ENCODE measurements around the gene BACH2.
"Not testable (repeated sequence)": the region's sequence is repeated elsewhere in the genome, so short reads cannot be mapped to it uniquely, and the experiment has no call there.

BACH2 gene

GRCh38 chr6:90296341-90297114, at the start of gene BACH2:
Gene BACH2, minus strand, starts transcription at chr6:90296843. Its CDS starts 287,999 bp downstream, at chr6:90008844.
- peak; percentile 24 for DNase-seq

GRCh38 chr6:90343576-90343975, 46.9 kb upstream of the BACH2 start:
- DNase-seq, result no peak

- no peak for DNase-seq
Observed at GRCh38 chr6:90338409-90338808, 41.8 kb upstream of the BACH2 start.

- DNase-seq, result no peak
Observed at GRCh38 chr6:90336388-90336947, 39.8 kb upstream of the BACH2 start.

GRCh38 chr6:90333928-90334327, 37.3 kb upstream of the BACH2 start:
- DNase-seq, result no peak

DNA sequence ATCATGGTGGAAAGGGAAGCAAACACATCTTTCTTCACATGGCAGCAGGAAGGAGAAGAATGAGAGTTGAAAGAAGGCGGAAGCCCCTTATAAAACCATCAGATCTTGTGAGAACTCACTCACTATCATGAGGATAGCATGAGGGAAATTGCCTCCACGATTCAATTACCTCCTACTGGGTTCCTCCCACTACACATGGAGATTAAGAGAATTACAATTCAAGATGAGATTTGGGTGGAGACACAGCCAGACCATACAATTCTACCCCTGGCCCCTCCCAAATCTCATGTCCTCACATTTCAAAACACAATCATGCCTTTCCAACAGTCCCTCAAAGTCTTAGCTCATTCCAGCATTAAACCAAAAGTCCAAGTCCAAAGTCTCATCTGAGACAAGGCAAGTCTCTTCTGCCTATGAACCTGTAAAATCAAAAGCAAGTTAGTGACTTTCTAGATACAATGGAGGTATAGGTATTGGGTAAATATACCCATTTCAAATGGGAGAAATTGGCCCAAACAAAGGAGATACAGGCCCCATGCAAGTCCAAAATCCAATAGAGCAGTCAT, 36.4 kb upstream of the BACH2 start:
- DNase-seq, result not testable (repeated sequence)

GRCh38 chr6:90329386-90330077, 32.9 kb upstream of the BACH2 start:
- DNase-seq, result no peak

- DNase-seq, result no peak
Observed at GRCh38 chr6:90328004-90328403, 31.4 kb upstream of the BACH2 start.

DNA sequence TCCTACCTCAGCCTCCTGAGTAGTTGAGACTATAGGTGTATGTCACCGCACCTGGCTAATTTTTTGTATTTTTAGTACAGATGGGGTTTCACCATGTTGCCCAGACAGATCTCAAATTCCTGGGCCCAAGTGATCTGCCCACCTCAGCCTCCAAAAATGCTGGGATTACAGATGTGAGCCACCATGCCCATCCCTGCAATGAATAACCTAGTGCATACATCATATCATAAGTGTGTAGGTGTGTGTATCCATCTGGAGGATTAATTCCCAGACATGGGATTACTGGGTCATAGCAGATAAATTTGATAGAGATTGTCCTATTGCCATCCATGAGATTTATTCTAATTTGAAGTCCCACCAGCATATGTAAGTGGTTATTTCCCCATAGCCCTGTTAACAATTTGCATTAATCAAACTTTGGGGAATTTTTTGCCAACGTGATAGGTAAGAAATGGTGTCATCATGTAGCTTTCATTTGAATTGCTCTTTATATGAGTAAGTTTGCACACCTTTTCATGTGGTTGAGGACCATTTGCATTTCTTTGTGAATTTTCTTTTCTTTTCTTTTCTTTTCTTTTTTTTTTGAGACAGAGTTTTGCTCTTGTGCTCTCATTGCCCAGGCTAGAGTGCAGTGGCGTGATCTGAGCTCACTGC, 29.9 kb upstream of the BACH2 start:
- no peak for DNase-seq

DNA sequence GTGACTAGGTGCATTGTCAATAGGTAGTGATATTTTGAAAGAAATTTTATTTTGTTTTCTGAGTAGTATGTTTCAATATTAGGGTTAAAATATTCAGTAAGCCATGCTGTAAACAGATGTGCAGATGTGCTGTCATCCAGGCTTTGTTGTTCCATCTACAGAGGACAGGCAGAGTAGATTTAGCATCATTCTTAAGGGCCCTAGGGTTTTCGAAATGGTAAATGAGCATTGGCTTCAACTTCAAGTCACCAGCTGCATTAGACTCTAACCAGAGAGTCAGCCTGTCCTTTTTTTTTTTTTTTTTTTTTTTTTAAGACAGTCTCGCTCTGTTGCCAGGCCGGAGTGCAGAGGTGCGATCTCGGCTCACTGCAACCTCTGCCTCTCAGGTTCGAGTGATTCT, 27.1 kb upstream of the BACH2 start:
- DNase-seq, result no peak

DNA sequence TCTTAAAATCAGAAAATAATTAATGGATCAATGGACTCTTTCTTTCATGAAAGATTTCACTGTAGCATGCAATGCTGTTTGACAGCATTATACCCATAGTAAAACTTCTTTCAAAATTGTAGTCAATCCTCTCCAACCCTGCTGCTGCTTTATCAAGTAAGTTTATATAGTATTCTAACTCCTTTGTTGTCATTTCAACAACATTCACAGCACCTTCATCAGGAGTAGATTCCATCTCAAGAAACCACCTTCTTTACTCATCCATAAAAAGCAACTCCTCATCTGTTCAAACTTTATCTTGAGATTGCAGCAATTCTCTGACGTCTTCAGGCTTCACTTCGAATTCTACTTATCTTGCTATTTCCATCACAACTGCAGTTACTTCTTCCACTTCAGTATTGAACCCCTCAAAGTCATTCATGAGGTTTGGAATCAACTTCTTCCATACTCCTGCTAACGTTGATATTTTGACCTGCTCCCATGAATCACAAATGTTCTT, 26.4 kb upstream of the BACH2 start:
- no peak for DNase-seq

DNA sequence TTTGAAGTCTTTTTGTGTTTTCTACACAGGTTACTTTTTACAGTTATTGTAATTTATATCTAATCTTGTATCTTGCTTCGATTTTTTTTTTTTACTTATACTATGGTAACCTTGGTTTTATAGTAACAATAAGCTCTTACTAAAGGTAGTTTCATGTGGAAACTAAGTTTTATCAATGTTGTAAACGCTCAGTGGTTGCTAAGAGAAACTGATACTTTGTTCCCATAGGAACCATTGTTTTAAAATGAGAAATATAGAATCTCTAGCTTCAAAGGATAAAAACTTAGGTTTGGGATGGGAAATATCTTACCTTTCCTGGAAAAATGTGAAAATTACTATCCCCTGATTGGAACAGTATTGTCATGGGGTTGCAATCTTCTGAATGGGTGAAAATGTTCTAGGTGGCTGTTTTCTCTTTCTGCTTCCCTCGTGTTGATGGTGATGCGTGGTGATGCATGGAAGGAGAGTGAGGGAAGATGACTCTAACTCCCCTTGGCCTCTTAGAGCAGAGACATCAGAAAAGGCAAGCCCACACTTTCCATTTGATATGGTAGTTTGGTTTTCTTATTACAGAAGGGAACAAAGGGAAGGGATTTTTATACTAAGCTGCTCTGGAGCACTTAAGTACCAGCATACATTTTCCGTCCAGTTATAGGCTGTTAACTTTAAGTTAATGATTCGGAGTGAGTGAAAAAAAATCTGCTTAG, 23.5 kb upstream of the BACH2 start:
- DNase-seq, result no peak

- DNase-seq, result no peak
Observed at GRCh38 chr6:90319044-90319443, 22.4 kb upstream of the BACH2 start.

DNA sequence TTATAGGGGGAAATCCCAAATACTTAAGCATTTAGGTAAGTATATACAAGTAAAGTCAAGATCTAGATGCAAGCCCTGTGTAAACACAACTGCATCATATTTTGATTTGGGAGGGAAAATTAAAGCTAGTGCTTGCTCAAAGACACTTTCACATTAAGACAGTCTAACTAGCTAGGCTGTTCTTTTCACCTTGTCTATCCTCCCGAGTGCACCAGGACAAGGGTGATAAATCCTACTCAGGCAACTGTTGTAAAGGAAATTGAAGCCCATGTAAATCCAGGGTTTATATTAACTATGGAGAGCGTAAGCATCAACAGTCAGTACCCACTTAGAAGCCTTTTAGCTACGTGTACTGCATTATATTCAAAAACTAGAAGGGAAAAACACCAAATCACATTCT, 19.3 kb upstream of the BACH2 start:
- DNase-seq, result no peak

DNA sequence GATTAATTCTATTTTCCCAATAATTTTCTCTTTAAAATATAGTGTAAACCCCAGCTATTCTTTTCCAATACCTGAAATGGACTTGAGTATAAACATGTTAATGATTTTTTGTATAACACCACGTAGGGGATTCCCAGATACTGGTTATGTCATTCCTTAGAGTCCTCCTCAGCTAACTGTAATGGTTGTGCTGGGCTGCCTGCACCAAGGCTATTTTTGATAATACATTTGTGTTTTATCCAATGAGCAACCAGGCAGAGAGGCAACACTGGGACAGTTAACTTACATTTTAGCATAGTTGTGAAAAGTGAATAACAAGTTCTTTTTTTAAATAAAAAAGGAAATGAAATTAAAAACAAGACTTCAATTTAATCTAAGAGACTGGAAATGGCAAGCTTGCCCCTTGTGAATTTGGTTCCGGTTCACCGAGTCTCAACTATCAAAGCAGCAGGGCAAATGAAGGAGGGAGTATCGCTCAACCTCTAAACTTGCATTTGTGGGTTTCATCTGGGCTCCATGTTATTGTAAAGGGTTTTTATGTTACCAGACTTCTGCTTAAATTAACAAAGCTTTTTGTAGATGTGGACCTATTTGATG, 18.8 kb upstream of the BACH2 start:
- DNase-seq, result no peak

DNA sequence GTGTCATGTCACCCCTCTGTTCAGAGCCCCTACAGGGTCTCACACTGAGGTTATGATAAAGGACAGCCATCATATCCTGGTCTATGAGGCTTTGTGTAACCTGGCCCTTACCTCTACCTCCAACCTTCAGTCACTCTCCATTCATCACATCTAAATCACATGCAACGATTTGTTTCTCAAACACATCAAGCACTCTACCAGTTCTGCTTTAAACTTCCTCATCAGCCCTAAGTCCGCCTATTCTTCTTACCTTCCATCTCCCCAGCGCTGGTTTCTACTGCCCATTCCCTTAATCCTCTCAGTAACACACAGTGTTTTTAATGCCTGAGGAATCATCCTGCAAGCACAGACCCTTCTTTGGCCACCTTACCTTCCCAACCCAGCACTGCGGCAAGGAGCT, 17.9 kb upstream of the BACH2 start:
- no peak for DNase-seq

- DNase-seq, result no peak
Observed at GRCh38 chr6:90311569-90311968, 14.9 kb upstream of the BACH2 start.

DNA sequence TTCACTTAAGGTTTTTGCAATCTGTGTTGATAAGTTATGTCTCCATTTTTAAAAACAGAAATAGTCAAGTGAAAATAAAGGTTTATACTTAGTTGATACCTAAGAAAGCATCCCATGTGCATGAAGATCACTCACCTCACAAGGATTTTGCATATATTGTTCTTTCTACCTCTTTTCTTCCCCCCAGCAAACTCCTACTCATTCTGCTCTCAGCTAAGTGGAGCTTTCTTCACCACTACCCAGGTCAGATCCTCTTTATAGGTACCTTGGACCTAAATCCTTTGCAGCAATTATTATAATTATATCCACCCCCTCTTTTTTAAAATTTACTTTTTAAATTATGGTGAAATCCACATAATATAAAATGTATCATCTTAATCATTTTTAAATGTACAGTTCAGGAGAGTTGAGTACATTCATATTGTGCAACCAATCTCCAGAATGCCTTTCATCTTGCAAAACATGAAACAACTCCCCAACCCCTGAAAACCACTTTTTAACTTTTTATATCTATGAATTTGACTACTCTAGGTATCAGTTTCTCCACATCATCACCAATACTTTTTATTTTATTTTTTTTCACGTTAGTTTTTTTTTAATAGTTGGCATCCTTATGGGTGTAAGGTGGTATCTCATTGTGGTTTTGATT, 9.3 kb upstream of the BACH2 start:
- DNase-seq, result no peak

GRCh38 chr6:90304308-90304707, 7.7 kb upstream of the BACH2 start:
- no peak for DNase-seq

- DNase-seq, result no peak
Observed at GRCh38 chr6:90303039-90303438, 6.4 kb upstream of the BACH2 start.

- DNase-seq, result no peak
Observed at GRCh38 chr6:90302320-90302719, 5.7 kb upstream of the BACH2 start.

- no peak for DNase-seq
Observed at GRCh38 chr6:90301816-90302215, 5.2 kb upstream of the BACH2 start.
